22Rv1 (cell line): ENCODE results near the gene TMEM33.

ENCODE experiments used
- CTCF ChIP-seq: fragments of 450-650 bp; IDR thresholded peaks from 2 replicates; pipeline ENCODE4 v1.5.1; 2017; ENCODE audit warnings: mild to moderate bottlenecking
- ZFX ChIP-seq: fragments of 450-650 bp; IDR thresholded peaks from 2 replicates; pipeline ENCODE4 v1.6.1; 2017; ENCODE audit warnings: antibody characterized with exemption, borderline replicate concordance

DNA sequence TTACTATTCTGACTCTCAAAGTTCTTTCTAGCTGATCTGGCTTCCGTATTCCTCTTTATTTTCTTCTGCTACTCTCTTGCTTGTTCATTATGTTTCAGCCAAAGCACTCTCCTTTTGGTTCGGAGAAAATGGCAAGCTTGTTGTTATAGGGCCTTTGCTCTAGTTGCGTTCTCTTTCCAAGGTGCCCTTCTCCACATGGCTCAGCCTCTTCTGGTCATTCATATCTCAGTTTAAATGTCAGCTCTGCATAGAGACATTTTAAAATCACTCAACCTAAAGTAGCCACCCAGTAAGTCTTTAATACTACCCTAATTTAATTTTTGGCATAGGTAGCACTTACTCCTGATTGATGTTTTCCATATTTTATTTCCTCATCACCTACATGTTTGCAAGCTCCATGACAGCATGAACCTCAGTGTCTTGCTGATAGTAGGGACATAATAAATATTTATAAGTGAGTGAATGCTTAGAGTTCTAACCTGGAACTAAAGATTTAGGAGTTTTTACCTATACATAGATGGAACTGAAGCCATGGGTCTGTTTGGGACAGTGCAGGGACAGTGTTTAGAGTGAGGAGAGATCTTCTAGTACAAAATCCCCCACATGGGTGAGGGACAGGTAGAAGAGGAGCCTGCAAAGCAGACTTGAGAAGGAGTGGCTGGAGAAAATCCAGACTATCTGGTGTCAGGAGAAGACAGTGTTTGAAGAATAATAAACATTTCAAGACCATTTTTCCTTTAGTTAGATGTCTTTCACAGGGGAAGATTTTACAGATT is 73.0 kb downstream of the TMEM33 start:
- TF ChIP-seq CTCF, result no peak
- TF ChIP-seq ZFX, result no peak
